ENCODE results near the gene EPN2. TPM values are rescaled to one million over a fixed set of nuclear protein-coding genes. Genes with fewer than 3 reads are reported as not detected.

Gene EPN2
- total and polyA plus RNA-seq, 2 experiments from 2014 or later, result 34.0 to 149 TPM

DNA sequence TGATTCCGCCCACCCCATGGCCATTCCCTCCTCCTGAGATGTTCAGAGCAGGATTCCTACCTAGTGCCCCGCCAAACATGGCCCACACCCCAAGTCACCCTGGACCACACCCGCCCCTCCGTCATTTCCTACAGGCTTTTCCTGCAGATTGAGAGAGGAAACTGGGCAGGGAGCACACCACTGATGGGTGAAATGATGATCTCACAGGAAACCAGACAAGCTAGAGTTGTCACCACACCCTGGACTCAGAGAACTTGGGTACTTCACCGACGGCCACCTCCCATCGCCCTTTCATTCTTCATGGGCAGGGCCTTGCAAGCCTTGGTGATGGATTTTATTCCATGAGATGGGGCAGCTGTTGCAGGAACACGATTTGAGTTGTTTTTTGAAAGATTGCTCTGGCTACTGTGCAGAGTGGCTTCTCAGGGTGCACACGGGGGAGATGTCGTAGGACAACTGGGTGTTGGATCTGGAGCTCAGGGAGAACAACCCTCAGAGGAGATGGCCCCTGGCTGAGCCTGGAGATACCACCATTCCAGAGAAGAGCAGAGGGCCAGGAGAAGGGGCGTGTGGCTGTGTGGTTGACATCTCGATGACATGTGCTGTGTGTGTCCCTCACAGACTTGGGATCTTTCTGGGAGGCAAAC, 132.8 kb downstream of the EPN2 start (continued):
- TF ChIP-seq CTCF (conservative IDR thresholded peaks at IDR 0.05; ENCODE audit: low read depth in 2 of 2), result no peak
- TF ChIP-seq, protein P1, sequence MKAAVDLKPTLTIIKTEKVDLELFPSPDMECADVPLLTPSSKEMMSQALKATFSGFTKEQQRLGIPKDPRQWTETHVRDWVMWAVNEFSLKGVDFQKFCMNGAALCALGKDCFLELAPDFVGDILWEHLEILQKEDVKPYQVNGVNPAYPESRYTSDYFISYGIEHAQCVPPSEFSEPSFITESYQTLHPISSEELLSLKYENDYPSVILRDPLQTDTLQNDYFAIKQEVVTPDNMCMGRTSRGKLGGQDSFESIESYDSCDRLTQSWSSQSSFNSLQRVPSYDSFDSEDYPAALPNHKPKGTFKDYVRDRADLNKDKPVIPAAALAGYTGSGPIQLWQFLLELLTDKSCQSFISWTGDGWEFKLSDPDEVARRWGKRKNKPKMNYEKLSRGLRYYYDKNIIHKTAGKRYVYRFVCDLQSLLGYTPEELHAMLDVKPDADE (IDR thresholded peaks at IDR 0.05), result no peak

GRCh38 chr17:19370493-19370960, 133.4 kb downstream of the EPN2 start:
- no peak overlapping the region for H3K27ac ChIP-seq (ENCODE audit: low read depth)
- no peaks in the 10 kb centered on the region for H3K36me3 ChIP-seq (ENCODE audit: insufficient read depth)
- peaks cover 5% of the 10 kb centered on the region for H3K4me1 ChIP-seq (ENCODE audit: insufficient read depth)
- DNase-seq (ENCODE audit: low spot score) (no peak), ATAC-seq (no peak)
- H3F3A ChIP-seq (replicated peaks; ENCODE audit: low read depth), result no peaks in the 10 kb centered on the region
- peaks cover 6% of the 10 kb centered on the region for H3K27me3 Mint-ChIP-seq (ENCODE audit: insufficient read depth, low read depth, poor library complexity)
- H3K36me3 Mint-ChIP-seq (ENCODE audit: low read depth), result no peaks in the 10 kb centered on the region; the same call in 2 of the 3 replicates
- no peak overlapping the region for H2AFZ ChIP-seq
- H3K4me3 ChIP-seq, result no peak overlapping the region
- H3K27me3 ChIP-seq (ENCODE audit: insufficient read depth), result no peaks in the 10 kb centered on the region
- H3K9me3 Mint-ChIP-seq, result no peaks in the 10 kb centered on the region; the same call in 2 of the 3 replicates
- no peaks in the 10 kb centered on the region for H4K20me1 ChIP-seq (replicated peaks; ENCODE audit: insufficient read depth)
- peaks cover 12% of the 10 kb centered on the region for H3K4me1 Mint-ChIP-seq
- no peak overlapping the region for H3K4me3 Mint-ChIP-seq
- no peaks in the 10 kb centered on the region for H3K9me2 ChIP-seq (ENCODE audit: insufficient read depth)
- H3K79me2 ChIP-seq (replicated peaks; ENCODE audit: insufficient read depth), result 0 out of 2 replicates have a peak, but pooled peaks cover 3% of the 10 kb centered on the region
- no peak overlapping the region for H3K4me2 ChIP-seq
- no peak overlapping the region for H3K27ac Mint-ChIP-seq
- TF ChIP-seq ZNF462 (CRISPR knock-in tag; IDR thresholded peaks at IDR 0.05) (no peak), NANOG (IDR thresholded peaks at IDR 0.05; ENCODE audit: borderline replicate concordance) (no peak), EZH2phosphoT487 (IDR thresholded peaks at IDR 0.05; ENCODE audit: unreplicated experiment) (no peak), ZNF114 (CRISPR knock-in tag; IDR thresholded peaks at IDR 0.05) (no peak), JUNB (IDR thresholded peaks at IDR 0.05; ENCODE audit: unreplicated experiment) (no peak), CTCF (conservative IDR thresholded peaks at IDR 0.05; ENCODE audit: low read depth in 2 of 2) (no peak), CREB1 (CRISPR knock-in tag; IDR thresholded peaks at IDR 0.05; ENCODE audit: low read depth) (no peak), ZNF331 (CRISPR knock-in tag; IDR thresholded peaks at IDR 0.05; ENCODE audit: low read depth) (no peak)
- TF ChIP-seq, protein P1 (IDR thresholded peaks at IDR 0.05), result no peak
